ENCODE data around the gene CHD9. TPM values are rescaled to one million over a fixed set of nuclear protein-coding genes. Genes with fewer than 3 reads are reported as not detected.
"Not testable (repeated sequence)": the region's sequence is repeated elsewhere in the genome, so short reads cannot be mapped to it uniquely, and the experiment has no call there.

Gene CHD9
- total RNA-seq, 6 experiments from 2014 or later: 19.8 to 44.3 (median 30.2) TPM

DNA sequence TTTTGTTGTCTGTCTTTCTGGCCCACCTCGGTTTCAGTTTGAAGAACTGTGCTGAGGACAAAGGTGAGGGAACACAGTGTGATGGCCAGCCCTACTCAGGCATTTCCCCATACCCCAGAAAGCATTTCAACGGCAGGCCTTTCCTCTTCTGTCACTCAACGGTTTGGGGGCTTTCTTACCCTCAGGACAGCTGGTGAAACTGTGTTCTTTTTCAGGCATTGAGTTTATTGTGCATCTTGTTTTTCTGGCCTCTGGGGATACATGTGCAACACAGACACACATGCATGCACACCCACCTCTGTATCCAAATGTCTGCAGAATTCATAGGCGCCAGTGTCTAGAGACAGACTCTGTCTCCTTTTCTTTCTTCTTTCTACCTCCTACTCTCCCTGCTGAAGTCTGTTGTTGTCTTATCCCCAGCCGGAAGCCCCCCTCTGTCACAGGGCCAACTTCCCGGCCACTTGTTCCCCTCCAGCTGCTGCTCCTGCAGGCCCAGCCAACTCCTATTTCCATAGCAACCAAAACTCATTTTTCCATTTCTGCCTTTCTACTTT, 17.0 kb downstream of the CHD9 start:
- DNase-seq: peak; percentile 67 to 70 (median 69)
- H3K4me3 ChIP-seq: no peak overlapping the region

DNA sequence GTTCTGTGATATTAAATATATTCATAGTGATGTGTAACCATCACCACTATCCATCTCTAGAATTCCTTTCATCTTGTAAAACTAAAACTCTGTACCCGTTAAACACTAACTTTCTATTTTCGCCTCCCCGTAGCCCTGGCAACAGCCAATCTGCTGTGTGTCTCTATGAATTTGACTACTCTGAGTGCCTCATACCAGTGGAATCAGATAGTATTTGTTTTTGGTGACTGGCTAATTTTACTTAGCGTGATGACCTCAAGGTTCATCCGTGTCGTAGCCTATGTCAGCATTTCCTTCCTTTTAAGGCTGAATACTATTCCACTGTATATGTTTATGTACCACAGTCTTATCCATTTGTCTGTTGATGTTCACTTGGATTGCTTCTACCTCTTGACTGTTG, 18.2 kb downstream of the CHD9 start:
- no peak for DNase-seq

More for the DNA sequence above, 17.0 kb downstream of the CHD9 start:
- H3K4me1 ChIP-seq: peaks cover 0 to 19% (median 5%) of the 10 kb centered on the region in 4 donors
- H3K36me3 ChIP-seq: peaks cover 0 to 7% (median 0%) of the 10 kb centered on the region in 4 donors
- 7% methylated on average over 6 of the region's 6 CpGs for WGBS (ENCODE audit: insufficient coverage, low coverage, low lambda C conversion rate, missing lambda C conversion rate)
- ATAC-seq: peak; percentile 82 to 89 (median 88)
- intact Hi-C loops (cut with DNase I): no loop called here
- H3K27ac ChIP-seq: peak overlapping the region in 2 of 3 donors; percentile 41 to 56
- TF ChIP-seq, protein P1, sequence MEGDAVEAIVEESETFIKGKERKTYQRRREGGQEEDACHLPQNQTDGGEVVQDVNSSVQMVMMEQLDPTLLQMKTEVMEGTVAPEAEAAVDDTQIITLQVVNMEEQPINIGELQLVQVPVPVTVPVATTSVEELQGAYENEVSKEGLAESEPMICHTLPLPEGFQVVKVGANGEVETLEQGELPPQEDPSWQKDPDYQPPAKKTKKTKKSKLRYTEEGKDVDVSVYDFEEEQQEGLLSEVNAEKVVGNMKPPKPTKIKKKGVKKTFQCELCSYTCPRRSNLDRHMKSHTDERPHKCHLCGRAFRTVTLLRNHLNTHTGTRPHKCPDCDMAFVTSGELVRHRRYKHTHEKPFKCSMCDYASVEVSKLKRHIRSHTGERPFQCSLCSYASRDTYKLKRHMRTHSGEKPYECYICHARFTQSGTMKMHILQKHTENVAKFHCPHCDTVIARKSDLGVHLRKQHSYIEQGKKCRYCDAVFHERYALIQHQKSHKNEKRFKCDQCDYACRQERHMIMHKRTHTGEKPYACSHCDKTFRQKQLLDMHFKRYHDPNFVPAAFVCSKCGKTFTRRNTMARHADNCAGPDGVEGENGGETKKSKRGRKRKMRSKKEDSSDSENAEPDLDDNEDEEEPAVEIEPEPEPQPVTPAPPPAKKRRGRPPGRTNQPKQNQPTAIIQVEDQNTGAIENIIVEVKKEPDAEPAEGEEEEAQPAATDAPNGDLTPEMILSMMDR (IDR thresholded peaks at IDR 0.05): no peak
- no peak for TF ChIP-seq POLR2A (IDR thresholded peaks at IDR 0.05)
- H3K9me3 ChIP-seq: no peaks in the 10 kb centered on the region
- no peaks in the 10 kb centered on the region for H3K27me3 ChIP-seq

DNA sequence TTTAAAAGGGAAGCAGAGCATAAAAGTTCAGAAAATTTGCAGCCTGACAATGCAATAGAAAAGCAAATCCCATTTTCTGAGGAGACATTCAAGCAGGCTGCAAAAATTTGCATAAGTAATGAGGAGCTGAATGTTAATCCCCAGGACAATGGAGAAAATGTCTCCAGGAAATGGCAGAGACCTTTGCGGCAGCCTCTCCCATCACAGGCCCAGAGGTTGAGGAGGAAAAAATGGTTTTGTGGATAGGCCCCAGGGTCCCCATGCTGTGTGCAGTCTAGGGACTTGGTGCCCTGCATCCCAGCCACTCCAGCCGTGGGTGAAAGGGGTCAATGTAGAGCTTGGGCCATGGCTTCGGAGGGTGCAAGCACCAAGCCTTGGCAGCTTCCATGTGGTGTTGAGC, 19.5 kb downstream of the CHD9 start:
- H3K27me3 ChIP-seq; H3K27ac ChIP-seq; DNase-seq; H3K36me3 ChIP-seq; H3K9me3 ChIP-seq; ATAC-seq; H3K4me3 ChIP-seq; intact Hi-C loops (cut with DNase I): not testable (repeated sequence)
- 40% methylated on average over 2 of the region's 3 CpGs for WGBS (ENCODE audit: insufficient coverage, low coverage, low lambda C conversion rate, missing lambda C conversion rate)
- H3K4me1 ChIP-seq: peaks cover 0 to 23% (median 8%) of the 10 kb centered on the region in 4 donors

More for the DNA sequence above, 18.2 kb downstream of the CHD9 start:
- ATAC-seq: peak in 1 of 4 donors; percentile 54
- TF ChIP-seq, protein P1 (IDR thresholded peaks at IDR 0.05): no peak
- TF ChIP-seq POLR2A (IDR thresholded peaks at IDR 0.05): no peak
- peaks cover 0 to 26% (median 8%) of the 10 kb centered on the region in 4 donors for H3K4me1 ChIP-seq
- no peaks in the 10 kb centered on the region for H3K9me3 ChIP-seq
- no peak overlapping the region for H3K4me3 ChIP-seq
- H3K27ac ChIP-seq: no peak overlapping the region
- peaks cover 0 to 3% (median 0%) of the 10 kb centered on the region in 4 donors for H3K36me3 ChIP-seq
- WGBS (ENCODE audit: insufficient coverage, low coverage, low lambda C conversion rate, missing lambda C conversion rate): 78% methylated on average over 6 of the region's 6 CpGs
- no peaks in the 10 kb centered on the region for H3K27me3 ChIP-seq
- intact Hi-C loops (cut with DNase I): no loop called here

DNA sequence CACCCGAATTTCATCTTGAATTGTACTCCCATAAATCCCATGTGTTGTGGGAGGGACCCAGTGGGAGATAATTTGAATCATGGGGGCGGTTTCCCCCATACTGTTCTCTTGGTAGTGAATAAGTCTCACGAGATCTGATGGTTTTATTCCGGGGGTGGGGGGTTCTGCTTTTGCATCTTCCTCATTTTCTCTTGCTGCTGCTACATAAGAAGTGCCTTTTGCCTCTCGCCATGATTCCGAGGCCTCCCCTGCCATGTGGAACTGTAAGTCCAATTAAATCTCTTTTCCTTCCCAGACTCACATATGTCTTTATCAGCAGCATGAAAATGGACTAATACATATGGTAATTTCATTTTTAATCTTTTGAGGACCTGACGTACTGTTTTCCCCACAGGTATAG, 20.7 kb downstream of the CHD9 start:
- DNase-seq; intact Hi-C loops (cut with DNase I); H3K27ac ChIP-seq; H3K9me3 ChIP-seq; H3K4me3 ChIP-seq; H3K27me3 ChIP-seq; H3K36me3 ChIP-seq; ATAC-seq: not testable (repeated sequence)
- 69% methylated on average over 7 of the region's 7 CpGs for WGBS (ENCODE audit: insufficient coverage, low coverage, low lambda C conversion rate, missing lambda C conversion rate)
- peaks cover 0 to 25% (median 10%) of the 10 kb centered on the region in 4 donors for H3K4me1 ChIP-seq

DNA sequence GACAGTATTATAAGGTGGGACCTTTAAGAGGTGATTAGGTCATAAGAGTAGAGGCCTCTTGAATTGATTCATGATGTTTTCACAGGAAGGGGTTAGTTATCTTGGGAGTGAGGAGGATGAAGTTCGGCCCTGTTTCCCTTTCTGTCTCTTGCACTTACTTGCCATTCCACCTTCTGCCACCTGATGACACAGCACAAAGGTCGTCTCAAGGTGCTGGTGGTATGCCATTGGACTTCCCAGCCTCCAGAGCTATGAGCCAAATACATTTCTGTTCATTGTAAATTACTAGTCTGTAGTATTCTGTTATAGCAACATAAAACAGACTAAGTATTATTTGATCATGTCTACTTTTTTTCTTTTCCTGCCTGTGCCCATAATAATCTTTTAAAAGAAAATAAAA, 23.5 kb downstream of the CHD9 start:
- Histone ChIP-seq H3K36me3 (no peaks in the 10 kb centered on the region), H3K27ac (no peak overlapping the region), H3K4me3 (no peak overlapping the region), H3K9me3 (no peaks in the 10 kb centered on the region), H3K27me3 (no peaks in the 10 kb centered on the region), H3K4me1 (peaks cover 0 to 34% (median 15%) of the 10 kb centered on the region in 4 donors)
- ATAC-seq (no peak), DNase-seq (no peak)
- TF ChIP-seq, protein P1 (IDR thresholded peaks at IDR 0.05): no peak
- TF ChIP-seq POLR2A (IDR thresholded peaks at IDR 0.05): no peak
- WGBS (ENCODE audit: insufficient coverage, low coverage, low lambda C conversion rate, missing lambda C conversion rate): no CpG with 5 or more reads among the region's 2 CpGs
- intact Hi-C loops (cut with DNase I): no loop called here
